PC-3 (cell line): ENCODE measurements around the gene TCERG1L.

Source experiments
- CTCF ChIP-seq: fragments of 300-600 bp; sonication (generic); conservative IDR thresholded peaks from 2 replicates; pipeline ENCODE4 v1.5.1; 2017; ENCODE audit warnings: antibody characterized with exemption, low read depth, mild to moderate bottlenecking, low read length
- EZH2 ChIP-seq: fragments of 300-600 bp; sonication (generic); IDR thresholded peaks from one replicate; pipeline ENCODE4 v1.6.1; 2017; ENCODE audit warnings: antibody characterized with exemption, mild to moderate bottlenecking, low read length; ENCODE audit not compliant: unreplicated experiment

GRCh38 chr10:131273476-131273875 is 38.0 kb downstream of the TCERG1L start:
- TF ChIP-seq EZH2 (no peak), CTCF (no peak)
